ENCODE measurements around the gene DCLRE1B. TPM values are rescaled to one million over a fixed set of nuclear protein-coding genes. Genes with fewer than 3 reads are reported as not detected.

The DCLRE1B gene
- total RNA-seq, 1 donor from 2014 or later, result 6.1 TPM

DNA sequence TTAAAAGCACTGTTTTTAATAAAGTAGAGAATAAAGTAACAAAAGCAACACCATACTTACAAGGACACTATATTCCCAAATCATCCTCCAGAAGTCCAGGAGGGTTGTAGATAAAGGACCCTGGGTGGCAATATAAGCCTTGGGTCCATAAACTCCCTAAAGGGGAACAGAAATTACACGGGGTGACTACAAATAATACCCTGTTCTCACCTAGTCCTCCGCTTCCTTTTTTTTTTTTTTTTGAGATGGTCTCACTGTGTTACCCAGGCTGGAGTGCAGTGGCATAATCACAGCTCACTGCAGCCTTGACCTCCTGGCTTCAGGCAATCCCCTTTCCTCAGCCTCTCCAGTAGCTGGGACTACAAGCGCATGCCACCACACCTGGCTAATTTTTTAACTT lies 46.7 kb upstream of the DCLRE1B start:
- H3K4me3 Mint-ChIP-seq (ENCODE audit: unreplicated experiment), result no peak overlapping the region
- TF ChIP-seq, protein P1, sequence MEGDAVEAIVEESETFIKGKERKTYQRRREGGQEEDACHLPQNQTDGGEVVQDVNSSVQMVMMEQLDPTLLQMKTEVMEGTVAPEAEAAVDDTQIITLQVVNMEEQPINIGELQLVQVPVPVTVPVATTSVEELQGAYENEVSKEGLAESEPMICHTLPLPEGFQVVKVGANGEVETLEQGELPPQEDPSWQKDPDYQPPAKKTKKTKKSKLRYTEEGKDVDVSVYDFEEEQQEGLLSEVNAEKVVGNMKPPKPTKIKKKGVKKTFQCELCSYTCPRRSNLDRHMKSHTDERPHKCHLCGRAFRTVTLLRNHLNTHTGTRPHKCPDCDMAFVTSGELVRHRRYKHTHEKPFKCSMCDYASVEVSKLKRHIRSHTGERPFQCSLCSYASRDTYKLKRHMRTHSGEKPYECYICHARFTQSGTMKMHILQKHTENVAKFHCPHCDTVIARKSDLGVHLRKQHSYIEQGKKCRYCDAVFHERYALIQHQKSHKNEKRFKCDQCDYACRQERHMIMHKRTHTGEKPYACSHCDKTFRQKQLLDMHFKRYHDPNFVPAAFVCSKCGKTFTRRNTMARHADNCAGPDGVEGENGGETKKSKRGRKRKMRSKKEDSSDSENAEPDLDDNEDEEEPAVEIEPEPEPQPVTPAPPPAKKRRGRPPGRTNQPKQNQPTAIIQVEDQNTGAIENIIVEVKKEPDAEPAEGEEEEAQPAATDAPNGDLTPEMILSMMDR (IDR thresholded peaks at IDR 0.05; ENCODE audit: partially characterized antibody, unreplicated experiment), result no peak
- DNase-seq, result no peak

GRCh38 chr1:113858982-113859381 lies 46.1 kb upstream of the DCLRE1B start:
- Mint-ChIP-seq H3K27me3 (ENCODE audit: unreplicated experiment) (peaks cover 7% of the 10 kb centered on the region), H3K4me1 (ENCODE audit: low read depth, unreplicated experiment) (no peaks in the 10 kb centered on the region), H3K9me3 (ENCODE audit: unreplicated experiment) (no peaks in the 10 kb centered on the region), H3K36me3 (ENCODE audit: unreplicated experiment) (no peaks in the 10 kb centered on the region), H3K4me3 (ENCODE audit: unreplicated experiment) (no peak overlapping the region), H3K27ac (ENCODE audit: unreplicated experiment) (no peak overlapping the region)
- DNase-seq, result no peak
- TF ChIP-seq, protein P1 (IDR thresholded peaks at IDR 0.05; ENCODE audit: partially characterized antibody, unreplicated experiment), result no peak

More for the DNA sequence above, 46.7 kb upstream of the DCLRE1B start:
- no peak overlapping the region for H3K27ac Mint-ChIP-seq (ENCODE audit: unreplicated experiment)
- H3K27me3 Mint-ChIP-seq (ENCODE audit: unreplicated experiment), result peaks cover 7% of the 10 kb centered on the region
- no peaks in the 10 kb centered on the region for H3K9me3 Mint-ChIP-seq (ENCODE audit: unreplicated experiment)
- no peaks in the 10 kb centered on the region for H3K36me3 Mint-ChIP-seq (ENCODE audit: unreplicated experiment)
- H3K4me1 Mint-ChIP-seq (ENCODE audit: low read depth, unreplicated experiment), result no peaks in the 10 kb centered on the region

DNA sequence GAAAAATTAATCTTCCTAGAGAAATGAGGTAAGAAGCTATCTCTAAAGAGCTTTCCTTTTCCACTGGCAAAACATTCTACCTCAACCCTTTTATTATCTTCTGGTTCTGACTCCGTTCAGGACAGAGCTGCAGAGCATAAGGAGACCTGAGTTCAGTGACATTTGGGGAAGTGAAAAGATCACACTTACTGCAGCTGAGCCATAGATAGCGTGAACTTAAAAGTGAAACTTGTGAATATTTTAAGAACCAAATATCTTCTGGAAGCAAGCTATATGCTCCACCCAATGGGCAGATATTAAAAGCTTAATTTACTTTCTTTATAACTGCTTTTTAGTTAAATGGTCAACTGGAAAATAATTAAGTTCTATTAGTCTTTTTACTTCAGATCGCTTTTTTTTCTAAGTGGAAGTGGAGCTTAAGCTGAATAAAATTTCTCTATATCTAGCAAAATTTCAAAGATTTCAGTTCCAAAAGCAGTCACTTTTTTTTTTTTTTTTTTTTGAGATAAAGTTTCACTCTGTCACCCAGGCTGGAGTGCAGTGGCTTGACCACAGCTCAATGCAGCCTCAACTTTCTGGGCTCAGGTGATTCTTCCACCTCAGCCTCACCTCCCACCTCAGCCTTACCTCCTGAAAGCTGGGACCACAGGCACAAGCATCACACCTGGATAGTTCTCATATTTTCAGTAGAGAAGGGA lies 45.5 kb upstream of the DCLRE1B start:
- no peaks in the 10 kb centered on the region for H3K36me3 Mint-ChIP-seq (ENCODE audit: unreplicated experiment)

GRCh38 chr1:113860891-113861290 lies 44.2 kb upstream of the DCLRE1B start:
- H3K4me3 Mint-ChIP-seq (ENCODE audit: unreplicated experiment), result no peak overlapping the region
- no peaks in the 10 kb centered on the region for H3K4me1 Mint-ChIP-seq (ENCODE audit: low read depth, unreplicated experiment)
- H3K27me3 Mint-ChIP-seq (ENCODE audit: unreplicated experiment), result peaks cover 7% of the 10 kb centered on the region
- no peaks in the 10 kb centered on the region for H3K36me3 Mint-ChIP-seq (ENCODE audit: unreplicated experiment)
- TF ChIP-seq, protein P1 (IDR thresholded peaks at IDR 0.05; ENCODE audit: partially characterized antibody, unreplicated experiment), result no peak
- no peak for DNase-seq
- no peaks in the 10 kb centered on the region for H3K9me3 Mint-ChIP-seq (ENCODE audit: unreplicated experiment)
- H3K27ac Mint-ChIP-seq (ENCODE audit: unreplicated experiment), result no peak overlapping the region

More for the DNA sequence above, 45.5 kb upstream of the DCLRE1B start:
- TF ChIP-seq, protein P1 (IDR thresholded peaks at IDR 0.05; ENCODE audit: partially characterized antibody, unreplicated experiment), result no peak
- Mint-ChIP-seq H3K27ac (ENCODE audit: unreplicated experiment) (no peak overlapping the region), H3K4me3 (ENCODE audit: unreplicated experiment) (no peak overlapping the region), H3K27me3 (ENCODE audit: unreplicated experiment) (peaks cover 7% of the 10 kb centered on the region), H3K4me1 (ENCODE audit: low read depth, unreplicated experiment) (no peaks in the 10 kb centered on the region), H3K9me3 (ENCODE audit: unreplicated experiment) (no peaks in the 10 kb centered on the region)
- DNase-seq, result no peak

DNA sequence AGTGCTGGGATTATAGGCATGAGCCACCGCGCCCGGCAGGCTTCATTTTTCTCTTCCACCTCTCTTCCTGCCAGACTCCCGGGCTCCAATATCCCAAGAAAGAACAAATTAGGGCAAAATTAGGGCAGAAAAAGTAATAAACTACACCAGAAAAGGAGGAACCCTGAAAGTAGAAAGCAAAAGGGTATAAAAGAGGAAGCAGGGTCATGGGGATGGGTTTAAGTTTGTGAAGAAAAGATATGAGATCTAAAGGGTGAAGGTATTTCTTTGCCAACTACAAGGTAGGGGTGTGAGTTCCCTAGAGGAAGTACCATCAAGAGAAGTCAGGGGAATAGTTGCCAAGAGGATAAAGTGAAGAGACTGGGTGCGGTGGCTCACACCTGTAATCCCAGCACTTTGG lies 43.5 kb upstream of the DCLRE1B start:
- Mint-ChIP-seq H3K27me3 (ENCODE audit: unreplicated experiment) (peaks cover 4% of the 10 kb centered on the region), H3K4me3 (ENCODE audit: unreplicated experiment) (no peak overlapping the region), H3K27ac (ENCODE audit: unreplicated experiment) (no peak overlapping the region), H3K36me3 (ENCODE audit: unreplicated experiment) (no peaks in the 10 kb centered on the region), H3K4me1 (ENCODE audit: low read depth, unreplicated experiment) (no peaks in the 10 kb centered on the region), H3K9me3 (ENCODE audit: unreplicated experiment) (no peaks in the 10 kb centered on the region)
- TF ChIP-seq, protein P1 (IDR thresholded peaks at IDR 0.05; ENCODE audit: partially characterized antibody, unreplicated experiment), result no peak
- no peak for DNase-seq

All from glutamatergic neuron (in vitro differentiated cells).